Liver (tissue), 9 donors: Measurements from ENCODE around the gene BDKRB1. TPM values are rescaled to one million over a fixed set of nuclear protein-coding genes. Genes with fewer than 3 reads are reported as not detected.

ENCODE experiments used
- DNase-seq: peaks from one replicate; pipeline ENCODE4 v3.0.0-alpha.2; 2017; ENCODE audit warnings: low spot score
- H3K27ac ChIP-seq, 2 donors: one replicate each; pipeline ENCODE4 v1.7.0; 2013; ENCODE audit warnings: inconsistent platforms in 2 of 2, low read length in 2 of 2, control low read depth in 1 of 2, low read depth in 1 of 2, mild to moderate bottlenecking in 1 of 2
- H3K27me3 ChIP-seq, 4 donors: one replicate each; pipeline versions ENCODE4 v1.6.1 to v1.7.0; 2013; ENCODE audit warnings: low read length in 3 of 4, inconsistent platforms in 1 of 4, mild to moderate bottlenecking in 1 of 4, moderate library complexity in 1 of 4; ENCODE audit not compliant: control insufficient read depth in 4 of 4, insufficient read depth in 4 of 4
- H3K36me3 ChIP-seq, 4 donors: one replicate each; pipeline versions ENCODE4 v1.6.1 to v1.7.0; 2013; ENCODE audit warnings: low read length in 3 of 4, mild to moderate bottlenecking in 3 of 4, low read depth in 1 of 4, moderate library complexity in 1 of 4; ENCODE audit not compliant: control insufficient read depth in 4 of 4, insufficient read depth in 3 of 4
- H3K4me1 ChIP-seq, 4 donors: one replicate each; pipeline versions ENCODE4 v1.6.1 to v1.7.0; 2013; ENCODE audit warnings: low read length in 3 of 4, mild to moderate bottlenecking in 3 of 4, moderate library complexity in 1 of 4; ENCODE audit not compliant: control insufficient read depth in 4 of 4, insufficient read depth in 4 of 4
- H3K4me3 ChIP-seq, 3 donors: one replicate each; pipeline versions ENCODE4 v1.6.1 to v1.7.0; 2013; ENCODE audit warnings: low read length in 3 of 3, control low read depth in 1 of 3, low read depth in 1 of 3, mild to moderate bottlenecking in 1 of 3
- H3K9ac ChIP-seq, 2 donors: one replicate each; pipeline ENCODE4 v1.7.0; 2013; ENCODE audit warnings: low read length in 2 of 2, mild to moderate bottlenecking in 2 of 2, moderate library complexity in 2 of 2, control low read depth in 1 of 2, low read depth in 1 of 2
- H3K9me3 ChIP-seq, 4 donors: one replicate each; pipeline versions ENCODE4 v1.6.1 to v1.7.0; 2013; ENCODE audit warnings: low read length in 3 of 4; ENCODE audit not compliant: control insufficient read depth in 4 of 4
- CTCF ChIP-seq: fragments of 150-350 bp; IDR thresholded peaks from 2 replicates; pipeline ENCODE4 v1.5.1; 2017; ENCODE audit warnings: improper control_type of control experiment, low read depth, low read length; ENCODE audit not compliant: missing input control
- HNF4A ChIP-seq, 2 donors: conservative IDR thresholded peaks; 2 replicates each; pipeline ENCODE4 v1.6.1; 2016; ENCODE audit warnings: antibody characterized with exemption in 2 of 2, mild to moderate bottlenecking in 2 of 2
- HNF4G ChIP-seq: IDR thresholded peaks from 2 replicates; pipeline ENCODE4 v1.6.1; 2016; ENCODE audit warnings: antibody characterized with exemption
- JUND ChIP-seq, 2 donors: IDR thresholded peaks; 2 replicates each; pipeline ENCODE4 v1.6.1; 2016; ENCODE audit warnings: antibody characterized with exemption in 2 of 2
- RAD21 ChIP-seq, 2 donors: IDR thresholded peaks; 2 replicates each; pipeline ENCODE4 v1.6.1; 2016; ENCODE audit warnings: antibody characterized with exemption in 2 of 2, mild to moderate bottlenecking in 2 of 2
- RXRA ChIP-seq, 2 donors: IDR thresholded peaks; 2 replicates each; pipeline ENCODE4 v1.6.1; 2017 to 2018; ENCODE audit warnings: antibody characterized with exemption in 2 of 2, mild to moderate bottlenecking in 1 of 2
- TAF1 ChIP-seq: conservative IDR thresholded peaks from 2 replicates; pipeline ENCODE4 v1.6.1; 2016; ENCODE audit warnings: antibody characterized with exemption, mild to moderate bottlenecking
- YY1 ChIP-seq: IDR thresholded peaks from 2 replicates; pipeline ENCODE4 v1.6.1; 2016; ENCODE audit warnings: antibody characterized with exemption, mild to moderate bottlenecking
- WGBS: extraction: QIAGEN DNeasy Blood & Tissue Kit; methylation state at CpG from one replicate; pipeline ENCODE4 v1.1.7; 2013; 5-methylcytosine and 5-hydroxymethylcytosine counted together
- polyA plus RNA-seq, 2 donors: library from polyadenylated mRNA; stranded (reverse) in 1 of 2; unstranded in 1 of 2; fragments of 200-250 nt in 1 of 2; fragments of >200 nt in 1 of 2; fragmentation: Nextera tagmentation in 1 of 2; extraction: Ambion mirVana in 1 of 2; gene quantifications; one replicate each; pipeline versions ENCODE4 v1.2.1 to v1.2.3, GENCODE V29; 2013 to 2015
- total RNA-seq, 2 donors: library from RNA; depleted of rRNA; stranded (reverse); fragments of >200 nt; gene quantifications; one replicate each; pipeline ENCODE4 v1.2.3, GENCODE V29; 2014
- TF ChIP-seq, protein P1 (sequence below): IDR thresholded peaks from 2 replicates; pipeline ENCODE4 v1.6.1; 2016; ENCODE audit warnings: antibody characterized with exemption, mild to moderate bottlenecking
- TF ChIP-seq, protein P2 (sequence below): IDR thresholded peaks from 2 replicates; pipeline ENCODE4 v1.6.1; 2016; ENCODE audit warnings: antibody characterized with exemption
- donor health status: healthy.
- donor health status: healthy.
- donor health status: healthy.
- donor health status: healthy.
- donor health status: healthy.

The BDKRB1 gene
- total and polyA plus RNA-seq, 4 donors, result not detected

DNA sequence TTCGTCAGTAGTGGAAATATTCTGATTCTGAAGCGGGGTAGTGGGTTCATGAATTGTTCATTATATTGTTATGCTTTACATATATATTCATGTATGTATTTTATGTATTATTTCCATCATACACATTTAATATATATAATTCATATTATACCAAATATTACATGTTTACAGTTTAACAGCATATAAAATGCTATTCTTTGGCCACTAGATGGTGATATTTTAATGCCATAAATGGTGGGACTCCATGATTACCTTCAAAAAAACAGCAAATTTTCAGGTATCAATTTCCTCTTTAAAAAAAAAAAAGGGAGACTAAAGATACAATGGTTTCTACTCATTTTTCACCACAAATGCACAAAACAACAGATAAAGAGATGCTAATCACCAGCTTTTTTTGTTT is 41.0 kb downstream of the BDKRB1 start:
- TF ChIP-seq RAD21 (IDR thresholded peaks at IDR 0.05) (peak; percentile 82), JUND (IDR thresholded peaks at IDR 0.05) (no peak), CTCF (peak; percentile 45), YY1 (peak; percentile 17), RXRA (IDR thresholded peaks at IDR 0.05) (no peak)
- no peaks in the 10 kb centered on the region for H3K27me3 ChIP-seq
- 96% methylated on average over 2 of the region's 2 CpGs for WGBS
- no peak overlapping the region for H3K27ac ChIP-seq
- H3K9ac ChIP-seq, result no peak overlapping the region
- no peaks in the 10 kb centered on the region for H3K9me3 ChIP-seq
- peaks cover 0 to 4% (median 1%) of the 10 kb centered on the region in 4 donors for H3K4me1 ChIP-seq
- peaks cover 0 to 26% (median 18%) of the 10 kb centered on the region in 4 donors for H3K36me3 ChIP-seq
- H3K4me3 ChIP-seq, result no peak overlapping the region
- DNase-seq, result no peak

GRCh38 chr14:96297997-96298515 is 42.0 kb downstream of the BDKRB1 start:
- no peak for DNase-seq
- peaks cover 0 to 4% (median 1%) of the 10 kb centered on the region in 4 donors for H3K4me1 ChIP-seq
- H3K36me3 ChIP-seq, result peaks cover 3 to 36% (median 24%) of the 10 kb centered on the region in 4 donors
- TF ChIP-seq HNF4A (conservative IDR thresholded peaks at IDR 0.05), result no peak
- no peak for TF ChIP-seq TAF1
- no peak for TF ChIP-seq JUND (IDR thresholded peaks at IDR 0.05)
- TF ChIP-seq, protein P1, sequence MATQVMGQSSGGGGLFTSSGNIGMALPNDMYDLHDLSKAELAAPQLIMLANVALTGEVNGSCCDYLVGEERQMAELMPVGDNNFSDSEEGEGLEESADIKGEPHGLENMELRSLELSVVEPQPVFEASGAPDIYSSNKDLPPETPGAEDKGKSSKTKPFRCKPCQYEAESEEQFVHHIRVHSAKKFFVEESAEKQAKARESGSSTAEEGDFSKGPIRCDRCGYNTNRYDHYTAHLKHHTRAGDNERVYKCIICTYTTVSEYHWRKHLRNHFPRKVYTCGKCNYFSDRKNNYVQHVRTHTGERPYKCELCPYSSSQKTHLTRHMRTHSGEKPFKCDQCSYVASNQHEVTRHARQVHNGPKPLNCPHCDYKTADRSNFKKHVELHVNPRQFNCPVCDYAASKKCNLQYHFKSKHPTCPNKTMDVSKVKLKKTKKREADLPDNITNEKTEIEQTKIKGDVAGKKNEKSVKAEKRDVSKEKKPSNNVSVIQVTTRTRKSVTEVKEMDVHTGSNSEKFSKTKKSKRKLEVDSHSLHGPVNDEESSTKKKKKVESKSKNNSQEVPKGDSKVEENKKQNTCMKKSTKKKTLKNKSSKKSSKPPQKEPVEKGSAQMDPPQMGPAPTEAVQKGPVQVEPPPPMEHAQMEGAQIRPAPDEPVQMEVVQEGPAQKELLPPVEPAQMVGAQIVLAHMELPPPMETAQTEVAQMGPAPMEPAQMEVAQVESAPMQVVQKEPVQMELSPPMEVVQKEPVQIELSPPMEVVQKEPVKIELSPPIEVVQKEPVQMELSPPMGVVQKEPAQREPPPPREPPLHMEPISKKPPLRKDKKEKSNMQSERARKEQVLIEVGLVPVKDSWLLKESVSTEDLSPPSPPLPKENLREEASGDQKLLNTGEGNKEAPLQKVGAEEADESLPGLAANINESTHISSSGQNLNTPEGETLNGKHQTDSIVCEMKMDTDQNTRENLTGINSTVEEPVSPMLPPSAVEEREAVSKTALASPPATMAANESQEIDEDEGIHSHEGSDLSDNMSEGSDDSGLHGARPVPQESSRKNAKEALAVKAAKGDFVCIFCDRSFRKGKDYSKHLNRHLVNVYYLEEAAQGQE, result no peak
- no peak for TF ChIP-seq CTCF
- TF ChIP-seq HNF4G, result no peak
- TF ChIP-seq, protein P2, sequence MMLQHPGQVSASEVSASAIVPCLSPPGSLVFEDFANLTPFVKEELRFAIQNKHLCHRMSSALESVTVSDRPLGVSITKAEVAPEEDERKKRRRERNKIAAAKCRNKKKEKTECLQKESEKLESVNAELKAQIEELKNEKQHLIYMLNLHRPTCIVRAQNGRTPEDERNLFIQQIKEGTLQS, result no peak
- no peak overlapping the region for H3K27ac ChIP-seq
- no peaks in the 10 kb centered on the region for H3K9me3 ChIP-seq
- no peaks in the 10 kb centered on the region for H3K27me3 ChIP-seq
- 92% methylated on average over 4 of the region's 4 CpGs for WGBS
- no peak overlapping the region for H3K9ac ChIP-seq
- no peak overlapping the region for H3K4me3 ChIP-seq
